GM12892 (cell line): ENCODE results near the gene TCERG1.

Experiments
- POLR2A ChIP-seq: IDR thresholded peaks from 2 replicates; pipeline ENCODE4 v1.6.1; 2011; ENCODE audit warnings: low read depth, low read length, control low read depth
- POLR2AphosphoS5 ChIP-seq: IDR thresholded peaks from 2 replicates; pipeline ENCODE4 v1.6.1; 2011; ENCODE audit warnings: low read depth, low read length, control low read depth
- TAF1 ChIP-seq: IDR thresholded peaks from 2 replicates; pipeline ENCODE4 v1.6.1; 2011; ENCODE audit warnings: low read depth, mild to moderate bottlenecking, control low read depth, low read length, borderline replicate concordance

DNA sequence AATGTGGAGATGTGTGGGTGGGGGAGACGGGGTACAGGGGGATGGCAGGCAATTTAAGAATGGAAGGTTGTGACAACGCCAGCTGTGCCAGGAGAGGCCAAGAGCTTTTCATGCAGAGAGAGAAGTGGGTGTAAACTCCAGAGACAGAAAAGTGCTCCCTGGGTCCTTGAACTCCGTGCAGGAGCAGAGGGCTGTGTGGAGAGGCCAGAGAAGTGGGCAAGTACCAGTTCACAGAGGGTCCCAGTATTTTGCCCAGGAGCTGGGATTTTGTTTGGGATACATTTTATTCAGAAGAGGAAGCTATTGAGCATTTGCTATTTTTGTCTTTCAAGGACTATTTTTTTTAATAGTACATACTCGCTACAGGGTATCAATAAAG lies 19.5 kb upstream of the TCERG1 start:
- TF ChIP-seq POLR2A (no peak), POLR2AphosphoS5 (no peak), TAF1 (no peak)
